ENCODE measurements around the gene BACE1.

DNA sequence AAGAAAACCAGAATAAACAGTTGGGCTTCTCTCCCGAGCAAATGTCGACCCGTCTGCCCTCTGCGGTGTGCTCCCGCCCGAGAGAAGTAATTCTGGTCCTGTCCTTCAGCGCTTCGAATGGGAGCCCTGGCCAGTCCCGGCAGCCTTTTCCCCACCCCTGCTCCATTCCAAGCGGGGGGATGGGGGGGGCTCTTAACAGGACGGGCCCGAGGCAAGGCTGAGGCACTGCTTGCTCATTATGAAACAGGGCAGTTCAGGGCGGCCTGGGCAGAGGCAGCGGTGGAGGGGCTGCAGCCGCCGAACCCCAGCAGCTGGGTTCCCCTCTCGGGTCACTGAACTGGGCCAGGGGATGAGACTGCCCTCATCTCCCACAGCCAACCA, 15.8 kb downstream of the BACE1 start:
- TF ChIP-seq CTCF (IDR thresholded peaks at IDR 0.05; ENCODE audit: low read length) (no peak), EZH2 (IDR thresholded peaks at IDR 0.05; ENCODE audit: borderline replicate concordance, low read length) (no peak)

Measured in OCI-LY1 (cell line).